K562 (cell line): ENCODE data around the gene RNU2-63P. TPM values are rescaled to one million over a fixed set of nuclear protein-coding genes. Genes with fewer than 3 reads are reported as not detected.

Experiments used
- ATAC-seq: fragments of 200-7000 bp; cut with Tn5 transposase; 3 replicates; pipeline ENCODE4 v1.9.1; 2020; ENCODE audit warnings: moderate library complexity
- BruUV-seq: library from RNA; stranded (reverse); fragments of 400-500 nt; replicated peaks from 2 replicates; lab custom pipeline; 2021; lab: Mats Ljungman, UMichigan
- CTCF ChIA-PET: fragments of 300-600 bp; formaldehyde crosslinking; extraction: SDS; loops from one replicate; lab custom pipeline; 2021; ENCODE audit warnings: low intra/inter-chr PET ratio; lab: Yijun Ruan, JAX
- POLR2A ChIA-PET: fragments of 300-600, 350-650 bp; sonication (Branson Sonifier 250); formaldehyde crosslinking; extraction: SDS; loops from one replicate; lab custom pipeline; 2021; ENCODE audit warnings: antibody characterized with exemption, inconsistent platforms; lab: Yijun Ruan, JAX
- DNase-seq, 4 experiments: peaks; one replicate each; pipeline versions ENCODE4 v3.0.0 to v3.0.0-alpha.2; 2011 to 2018; ENCODE audit warnings: low spot score in 3 of 4, mixed read lengths in 3 of 4; ENCODE audit errors: extremely low read depth in 1 of 4
- FAIRE-seq: peaks from 2 replicates; lab custom pipeline; 2011; peaks lifted over from hg19 to GRCh38; lab: Jason Lieb, UNC
- H2AFZ ChIP-seq: 2 replicates; pipeline ENCODE4 v1.6.0; 2011; ENCODE audit warnings: low read depth, low read length, control low read depth, inconsistent platforms
- H3K27ac ChIP-seq: fragments of 200-600 bp; 3 replicates; pipeline ENCODE4 v1.8.0; 2011; ENCODE audit warnings: low read depth, mild to moderate bottlenecking, control low read depth, inconsistent platforms, low read length, moderate library complexity, mixed read lengths; ENCODE audit errors: extremely low read depth
- H3K27me3 ChIP-seq, 2 experiments: fragments of 300-600 bp in 1 of 2; 2 replicates in 1 of 2; 3 replicates in 1 of 2; pipeline versions ENCODE4 v1.6.0 to v1.8.0; 2011; ENCODE audit warnings: inconsistent platforms in 2 of 2, low read length in 2 of 2, mild to moderate bottlenecking in 1 of 2, mixed read lengths in 1 of 2, moderate library complexity in 1 of 2; ENCODE audit not compliant: control insufficient read depth in 2 of 2, insufficient read depth in 2 of 2
- H3K36me3 ChIP-seq: fragments of 300-600 bp; 3 replicates; pipeline ENCODE4 v1.8.0; 2011; ENCODE audit warnings: mild to moderate bottlenecking, low read length, inconsistent platforms; ENCODE audit not compliant: control insufficient read depth, insufficient read depth
- H3K4me1 ChIP-seq, 2 experiments: fragments of 200-600 bp in 1 of 2; replicated peaks in 1 of 2; 2 replicates in 1 of 2; 3 replicates in 1 of 2; pipeline versions ENCODE4 v1.5.1 to v1.8.0; 2011; ENCODE audit warnings: inconsistent platforms in 2 of 2, low read length in 2 of 2, mild to moderate bottlenecking in 1 of 2, mixed read lengths in 1 of 2, moderate library complexity in 1 of 2; ENCODE audit not compliant: control insufficient read depth in 2 of 2, insufficient read depth in 2 of 2
- H3K4me2 ChIP-seq: 2 replicates; pipeline ENCODE4 v1.6.1; 2011; ENCODE audit warnings: low read length, control low read depth, inconsistent platforms, mixed read lengths; ENCODE audit not compliant: insufficient read depth
- H3K4me3 ChIP-seq: fragments of 200-600 bp; sonication (generic), shearing (Covaris generic); 2 replicates; pipeline ENCODE4 v1.5.1; 2016; ENCODE audit warnings: control low read depth, inconsistent platforms
- H3K79me2 ChIP-seq: fragments of 200-600 bp; 3 replicates; pipeline ENCODE4 v1.8.0; 2011; ENCODE audit warnings: low read length, inconsistent platforms; ENCODE audit not compliant: control insufficient read depth, insufficient read depth
- H3K9ac ChIP-seq, 2 experiments: 2 replicates each; pipeline versions ENCODE4 v1.6.0 to v1.6.1; 2011; ENCODE audit warnings: low read depth in 2 of 2, low read length in 2 of 2, control low read depth in 1 of 2, inconsistent platforms in 1 of 2, mild to moderate bottlenecking in 1 of 2, mixed read lengths in 1 of 2; ENCODE audit not compliant: insufficient read depth in 1 of 2
- H3K9me1 ChIP-seq: one replicate; pipeline ENCODE4 v1.6.0; 2011; ENCODE audit warnings: inconsistent platforms, mild to moderate bottlenecking, low read length, moderate library complexity; ENCODE audit not compliant: control insufficient read depth, insufficient read depth
- H3K9me3 ChIP-seq: replicated peaks from 2 replicates; pipeline ENCODE4 v1.5.1; 2011; ENCODE audit warnings: low read depth, low read length, inconsistent platforms; ENCODE audit not compliant: control insufficient read depth, insufficient read depth
- H4K20me1 ChIP-seq: replicated peaks from 2 replicates; pipeline ENCODE4 v1.6.1; 2011; ENCODE audit warnings: low read length, inconsistent platforms, mixed read lengths; ENCODE audit not compliant: control insufficient read depth, insufficient read depth
- ARID3B ChIP-seq: fragments of 250-450 bp; sonication (Bioruptor Pico); IDR thresholded peaks from 2 replicates; pipeline ENCODE4 v1.4.0; 2020; ENCODE audit warnings: borderline replicate concordance
- CBFA2T2 ChIP-seq: fragments of 450-650 bp; conservative IDR thresholded peaks from 2 replicates; pipeline ENCODE4 v1.6.1; 2017; ENCODE audit warnings: mild to moderate bottlenecking
- CEBPB ChIP-seq: fragments of 450-650 bp; IDR thresholded peaks from 2 replicates; pipeline ENCODE4 v1.6.1; 2016; ENCODE audit warnings: missing genetic modification characterization, missing compliant biosample characterization
- EP300 ChIP-seq: IDR thresholded peaks from 2 replicates; pipeline ENCODE4 v1.6.1; 2012; ENCODE audit warnings: low read length, improper control_type of control experiment
- FOXK2 ChIP-seq, 2 experiments: fragments of 450-650 bp; IDR thresholded peaks in 1 of 2; conservative IDR thresholded peaks in 1 of 2; 2 replicates each; pipeline ENCODE4 v1.6.1; 2016; ENCODE audit warnings: low read depth in 2 of 2, mild to moderate bottlenecking in 1 of 2
- NFE2 ChIP-seq: IDR thresholded peaks from 2 replicates; pipeline ENCODE4 v1.6.1; 2014; ENCODE audit warnings: antibody characterized with exemption, low read depth
- SNAPC5 ChIP-seq: fragments of 250-450 bp; sonication (Bioruptor Pico); IDR thresholded peaks from 2 replicates; pipeline ENCODE4 v1.8.0; 2021; ENCODE audit warnings: moderate library complexity, mild to moderate bottlenecking, inconsistent platforms
- WGBS: fragments of 100-300 bp; shearing (Covaris generic); methylation state at CpG from one replicate; pipeline ENCODE4 v1.1.6; 2016; ENCODE audit warnings: low coverage, mixed read lengths; ENCODE audit not compliant: insufficient coverage; ENCODE audit errors: missing lambda C conversion rate; 5-methylcytosine and 5-hydroxymethylcytosine counted together
- in situ Hi-C: fragments of 300-500 bp; cut with MboI; formaldehyde crosslinking; loops from 4 replicates; pipeline ENCODE4 v1.15.0; 2018; ENCODE audit warnings: inconsistent platforms, mixed read lengths
- intact Hi-C: fragments of 100-400 bp; cut with micrococcal nuclease; formaldehyde crosslinking; loops from 2 replicates; pipeline ENCODE4 v1.14.2; 2022
- polyA plus RNA-seq, 8 experiments: library from polyadenylated mRNA; depleted of rRNA in 4 of 8; stranded (reverse) in 5 of 8; unstranded in 3 of 8; fragments of >200 nt; fragmentation: Nextera tagmentation in 2 of 8; fragmentation: Illumina TruSeq in 1 of 8; extraction: Ambion mirVana in 2 of 8; extraction: Trizol in 1 of 8; gene quantifications; 2 replicates each; pipeline versions ENCODE4 v1.2.1 to v1.2.3, GENCODE V29; 2011 to 2014; ENCODE audit warnings: inconsistent platforms in 1 of 8, missing spikeins in 1 of 8
- total RNA-seq, 7 experiments: library from RNA; depleted of rRNA in 6 of 7; stranded (reverse); fragments of >200 nt in 6 of 7; fragmentation: Illumina TruSeq in 2 of 7; extraction: Trizol in 2 of 7; gene quantifications; 2 replicates each; pipeline versions ENCODE4 v1.2.1 to v1.2.3, GENCODE V29; 2011 to 2021; ENCODE audit warnings: low replicate concordance in 1 of 7

Gene RNU2-63P
- total and polyA plus RNA-seq, 9 of the 15 experiments (the other 6 are each of a cell fraction or from before 2014, with no cell fraction given): 5.8 to 253 (median 169) TPM; not detected in 4

GRCh38 chr2:88061295-88061694 lies 44.9 kb upstream of the RNU2-63P start (continued):
- TF ChIP-seq EP300: peak; percentile 50; the same call in 1 of the 2 replicates
- 0 out of 4 replicates have a peak, but pooled peaks of 1 of the 2 experiments have one; percentile 23 for TF ChIP-seq FOXK2 (conservative IDR thresholded peaks at IDR 0.05 in 1 of 2, IDR thresholded peaks at IDR 0.05 in 1 of 2; ENCODE audit: low read depth in 2 of 2)
- peak; percentile 36 for TF ChIP-seq CBFA2T2
- TF ChIP-seq NFE2: no peak
- TF ChIP-seq ARID3B: no peak

GRCh38 chr2:88060907-88061275 lies 44.5 kb upstream of the RNU2-63P start:
- ChIA-PET POLR2A (interaction anchor here (0.9 to 2.1 kb wide), 5 partner anchors 8 to 45 kb away, joined by 3 to 8 read pairs (median 4); partner anchors contain the start of gene RNU2-63P), CTCF (interaction anchor here (1.9 kb wide), 1 partner anchor 99 kb away, joined by 12 read pairs; no protein-coding TSS in a partner anchor)
- H4K20me1 ChIP-seq: no peaks in the 10 kb centered on the region
- peaks cover 27 to 54% of the 10 kb centered on the region in 2 experiments for H3K4me1 ChIP-seq
- DNase-seq: no peak
- no peaks in the 10 kb centered on the region for H3K9me3 ChIP-seq
- H3K4me3 ChIP-seq: no peak overlapping the region
- H3K27ac ChIP-seq: no peak overlapping the region
- H3K4me2 ChIP-seq: no peak overlapping the region; the same call in 1 of the 2 replicates
- no peak for FAIRE-seq
- H3K9ac ChIP-seq: no peak overlapping the region
- peaks cover 3% of the 10 kb centered on the region; the same call in 2 of the 3 replicates for H3K79me2 ChIP-seq
- H3K27me3 ChIP-seq: no peaks in the 10 kb centered on the region
- in situ Hi-C loops: no loop called here
- H3K36me3 ChIP-seq: no peaks in the 10 kb centered on the region
- whole genome bisulfite sequencing: 33% methylated on average over 2 of the region's 2 CpGs
- intact Hi-C loops: loop anchor here (2.0 to 5.0 kb wide), 2 partner anchors 98 to 126 kb away; no protein-coding TSS in a partner anchor
- no peaks in the 10 kb centered on the region for H3K9me1 ChIP-seq
- TF ChIP-seq SNAPC5 (CRISPR knock-in tag) (no peak), CEBPB (tag) (0 out of 2 replicates have a peak, but pooled peaks have one; percentile 10)
- ATAC-seq: no peak
- H2AFZ ChIP-seq: no peak overlapping the region
- BruUV-seq: no TSS peak
